GM19395 (cell line): ENCODE results near the gene PAQR8.

Experiments used
- ATAC-seq: cut with Tn5 transposase; IDR thresholded peaks from one replicate; pipeline ENCODE4 v1.9.1; 2021; ENCODE audit warnings: mild to moderate bottlenecking, moderate library complexity; ENCODE audit not compliant: unreplicated experiment

The PAQR8 gene

DNA sequence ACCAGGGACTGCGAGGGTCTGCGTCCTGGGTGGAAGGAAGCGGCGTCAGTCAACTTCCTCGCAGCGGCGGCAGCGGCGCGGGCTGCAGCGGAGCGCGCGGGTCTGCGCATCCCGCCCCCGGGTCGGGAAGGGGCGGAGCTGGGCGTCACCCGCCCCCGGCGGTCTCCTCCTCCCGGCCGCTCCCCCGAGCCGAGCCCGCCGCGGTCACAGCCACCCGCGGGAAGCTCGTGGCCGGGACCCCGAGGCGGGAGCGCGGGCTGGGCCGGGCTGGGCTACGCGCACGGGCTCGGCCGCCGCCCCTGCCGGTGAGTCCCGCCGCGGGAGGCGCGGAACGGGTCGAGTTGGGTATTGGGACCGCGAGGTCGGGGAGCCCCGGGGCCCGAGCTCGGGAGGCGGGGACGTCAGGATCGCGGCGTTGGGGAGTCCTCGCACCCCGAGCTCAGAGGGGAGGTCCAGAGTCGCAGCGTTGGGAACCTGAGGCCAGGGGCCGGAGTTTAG is at the start of gene PAQR8:
TSS of gene PAQR8 (plus strand) at position 207 of the 498 bp plus-strand sequence. CDS start 41,063 bp downstream, outside the sequence.
- ATAC-seq, result peak; percentile 80

- ATAC-seq, result no peak
Observed at GRCh38 chr6:52312461-52312860, 49.5 kb upstream of the PAQR8 start.

- ATAC-seq, result no peak
Observed at GRCh38 chr6:52314752-52315151, 47.2 kb upstream of the PAQR8 start.

DNA sequence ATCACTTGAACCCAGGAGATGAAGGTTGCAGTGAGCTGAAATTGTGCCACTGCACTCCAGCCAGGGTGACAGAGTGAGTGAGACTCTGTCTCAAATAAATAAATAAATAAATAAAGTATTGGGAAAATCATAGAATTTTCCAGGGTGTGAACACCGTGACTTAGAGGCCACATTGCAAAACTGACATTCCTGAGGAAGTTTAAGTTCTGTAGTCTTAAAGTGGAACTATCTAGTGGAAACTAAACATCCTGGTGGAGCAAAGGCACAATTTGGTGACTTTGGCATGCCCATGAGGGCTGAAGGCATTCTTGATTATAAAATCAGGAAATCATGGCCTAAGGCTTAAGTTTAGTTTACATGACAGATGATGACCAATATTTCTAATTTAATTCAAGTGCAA is 44.7 kb upstream of the PAQR8 start:
- ATAC-seq, result no peak

DNA sequence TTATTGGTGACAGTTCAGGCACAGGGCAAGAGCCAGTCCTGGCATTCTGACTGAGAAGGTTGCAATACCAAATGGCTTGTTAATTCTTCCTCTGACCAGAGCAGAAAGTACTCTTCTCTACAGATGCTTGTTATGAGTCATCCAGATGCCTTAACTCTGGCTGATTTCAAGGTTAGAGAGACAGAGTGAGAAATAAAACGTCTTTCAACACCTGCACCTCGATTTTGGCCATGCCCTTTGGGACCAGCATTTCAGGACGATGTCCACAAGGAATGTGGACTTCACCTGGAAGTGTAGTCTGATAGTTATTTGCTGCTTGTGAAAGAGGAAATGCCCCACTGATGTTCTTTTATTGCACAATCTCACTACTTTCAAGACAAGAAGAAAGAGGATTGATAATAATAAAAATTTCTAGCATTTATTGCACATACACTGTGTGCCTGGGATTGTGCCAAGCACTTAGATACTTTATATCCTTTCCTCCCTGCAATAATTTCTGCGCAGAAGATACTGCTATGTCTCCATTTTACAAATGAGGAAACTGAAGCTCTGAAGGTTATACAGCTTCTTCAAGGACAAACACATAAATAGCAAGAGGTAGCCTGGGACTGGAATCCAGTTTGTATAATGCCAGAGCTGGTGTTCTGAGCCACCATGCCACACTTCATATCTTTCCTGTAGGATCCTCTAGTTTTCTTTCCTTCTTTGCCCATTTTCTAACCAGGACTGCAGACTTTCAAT is 43.9 kb upstream of the PAQR8 start:
- peak; percentile 100 for ATAC-seq

GRCh38 chr6:52324189-52324588 is 37.8 kb upstream of the PAQR8 start:
- no peak for ATAC-seq

DNA sequence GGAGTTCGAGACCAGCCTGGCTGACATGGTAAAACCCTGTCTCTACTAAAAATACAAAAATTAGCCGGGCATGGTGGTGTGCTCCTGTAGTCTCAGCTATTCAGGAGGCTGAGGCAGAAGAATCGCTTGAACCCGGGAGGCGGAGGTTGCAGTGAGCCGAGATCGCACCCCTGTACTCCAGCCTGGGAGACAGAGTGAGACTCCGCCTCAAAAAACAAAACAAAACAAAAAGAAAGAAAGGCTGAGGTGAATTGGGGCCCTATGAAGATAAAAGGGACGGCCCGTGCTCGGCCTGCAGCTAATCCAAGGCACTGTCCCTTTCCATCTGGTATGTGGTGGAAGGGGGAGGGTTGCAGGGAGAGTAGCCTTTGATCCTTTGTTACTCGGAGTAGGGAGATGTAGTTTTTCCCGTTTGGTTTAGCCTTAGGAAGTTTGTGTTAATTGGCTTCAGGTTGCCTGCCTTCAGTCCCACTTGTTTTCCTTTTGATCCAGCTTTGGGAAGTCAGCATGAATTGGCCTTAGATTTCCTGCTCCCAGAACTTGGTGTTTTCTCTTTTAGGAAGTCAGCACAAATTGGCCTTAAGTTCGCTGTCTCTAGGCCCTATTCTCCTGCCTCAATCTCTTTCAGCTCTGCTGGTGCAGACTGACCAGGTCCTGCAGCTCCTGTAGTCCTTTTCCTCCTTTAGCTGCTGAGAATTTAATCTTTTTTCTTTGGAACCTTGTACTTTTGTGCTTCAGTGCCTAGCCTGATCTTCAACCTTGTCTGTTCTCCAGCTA is 36.1 kb upstream of the PAQR8 start:
- ATAC-seq, result no peak

- ATAC-seq, result no peak
Observed at GRCh38 chr6:52326540-52327364, 35.2 kb upstream of the PAQR8 start.

- ATAC-seq, result no peak
Observed at GRCh38 chr6:52328303-52328662, 33.7 kb upstream of the PAQR8 start.

DNA sequence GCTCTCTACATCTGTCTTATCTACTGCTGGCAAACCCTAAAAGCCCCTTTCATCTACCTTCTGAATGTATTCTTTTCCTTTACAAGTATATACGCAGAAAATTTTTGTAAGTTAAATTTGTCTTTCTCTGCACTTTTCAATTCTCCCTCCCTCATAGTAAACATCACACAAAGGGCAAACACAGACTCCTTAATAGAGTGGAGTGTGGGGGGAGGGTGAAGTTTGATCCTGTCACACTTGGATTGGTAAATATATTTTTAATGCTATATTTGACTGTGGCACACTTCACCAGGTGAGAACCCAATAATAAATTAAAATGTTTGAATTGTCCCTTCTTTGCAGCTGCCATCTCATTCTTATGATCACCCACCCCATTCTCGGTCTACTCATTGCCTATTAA is 33.2 kb upstream of the PAQR8 start:
- no peak for ATAC-seq

DNA sequence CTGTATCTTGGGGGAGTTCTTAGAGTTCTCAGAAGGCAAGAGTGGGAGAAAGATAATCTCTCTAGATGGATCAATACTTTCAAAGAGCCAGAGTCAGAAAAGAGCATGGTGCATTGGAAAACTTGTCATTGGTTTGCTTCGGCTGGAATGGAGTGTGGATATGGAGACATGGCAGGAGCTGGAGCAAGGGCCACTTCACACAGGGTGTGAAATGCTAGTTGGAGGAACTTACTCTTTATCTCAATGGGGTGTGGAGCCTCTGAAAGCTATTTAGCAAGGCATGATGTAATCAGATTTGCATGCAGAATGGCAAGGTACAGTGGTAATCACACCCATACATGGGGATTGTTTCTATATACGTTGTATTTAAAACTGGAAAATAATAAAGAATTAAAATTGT is 31.5 kb upstream of the PAQR8 start:
- ATAC-seq, result no peak

DNA sequence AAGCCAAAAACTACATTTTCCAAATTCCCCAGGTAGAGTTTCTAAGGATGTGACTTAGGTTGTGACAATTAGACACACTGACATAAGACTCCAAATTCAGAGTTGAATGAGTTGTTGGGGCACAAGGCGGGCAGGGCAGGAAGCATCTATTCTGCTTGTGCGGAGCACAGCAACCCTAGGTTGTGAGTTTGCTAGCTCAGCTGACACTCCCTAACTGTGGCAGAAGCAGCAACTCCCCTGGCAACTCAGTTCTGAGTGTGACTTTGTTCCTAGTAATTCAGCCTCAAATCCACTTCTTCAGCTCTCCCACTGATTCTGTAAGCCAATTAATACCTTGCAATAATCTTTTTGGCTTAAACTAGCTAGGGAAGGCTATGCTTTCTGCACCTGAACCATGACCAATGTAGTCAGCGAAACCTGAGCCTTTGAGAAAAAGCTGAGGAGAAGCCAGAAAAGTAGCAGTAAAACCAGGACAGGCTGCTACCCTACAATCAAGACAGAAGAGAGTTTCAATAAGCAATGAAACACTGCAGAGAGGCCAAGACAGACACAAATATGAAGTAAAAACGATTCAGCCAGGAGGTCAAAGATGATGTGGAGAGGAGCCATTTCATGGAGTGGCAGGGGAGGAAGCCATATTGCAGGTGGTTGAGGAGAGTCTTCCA is 30.0 kb upstream of the PAQR8 start:
- no peak for ATAC-seq

DNA sequence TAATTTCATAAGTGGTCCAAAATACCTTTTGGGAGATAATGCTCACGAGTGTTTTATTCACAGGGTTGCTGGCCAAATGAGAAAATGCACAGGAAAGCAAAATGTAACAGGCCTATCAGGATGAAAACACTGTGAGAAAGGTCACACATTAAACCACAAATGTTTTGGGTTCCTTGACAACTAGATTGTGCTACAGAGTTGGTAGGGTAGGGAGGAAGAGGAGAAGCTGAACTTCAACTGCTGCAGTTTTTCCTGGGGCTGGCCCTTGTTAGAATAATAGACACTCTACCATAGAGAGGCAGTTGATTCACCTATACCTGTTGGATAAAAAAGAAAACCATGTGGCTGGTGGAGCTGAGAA is 28.1 kb upstream of the PAQR8 start:
- no peak for ATAC-seq

DNA sequence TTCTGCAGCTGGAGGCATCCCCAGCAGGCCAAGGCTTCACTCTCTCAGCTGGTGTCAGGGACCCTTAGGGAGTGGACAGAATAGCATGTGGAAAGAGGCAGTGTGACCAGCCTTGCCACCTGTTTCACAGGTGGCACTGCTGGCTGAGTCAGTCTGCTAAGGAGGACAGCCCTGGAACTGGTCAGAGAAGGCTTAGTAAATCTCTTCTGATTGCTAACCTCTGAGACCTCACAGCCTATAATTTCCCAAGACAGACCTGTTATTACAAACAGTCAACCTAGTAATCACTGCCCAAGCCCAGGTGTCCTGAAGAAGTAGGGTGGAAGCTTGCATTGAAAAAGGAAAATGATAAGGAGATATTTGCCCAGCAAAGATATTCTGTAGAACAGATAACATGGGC is 26.4 kb upstream of the PAQR8 start:
- ATAC-seq, result no peak

GRCh38 chr6:52336919-52337561 is 24.9 kb upstream of the PAQR8 start:
- ATAC-seq, result no peak

DNA sequence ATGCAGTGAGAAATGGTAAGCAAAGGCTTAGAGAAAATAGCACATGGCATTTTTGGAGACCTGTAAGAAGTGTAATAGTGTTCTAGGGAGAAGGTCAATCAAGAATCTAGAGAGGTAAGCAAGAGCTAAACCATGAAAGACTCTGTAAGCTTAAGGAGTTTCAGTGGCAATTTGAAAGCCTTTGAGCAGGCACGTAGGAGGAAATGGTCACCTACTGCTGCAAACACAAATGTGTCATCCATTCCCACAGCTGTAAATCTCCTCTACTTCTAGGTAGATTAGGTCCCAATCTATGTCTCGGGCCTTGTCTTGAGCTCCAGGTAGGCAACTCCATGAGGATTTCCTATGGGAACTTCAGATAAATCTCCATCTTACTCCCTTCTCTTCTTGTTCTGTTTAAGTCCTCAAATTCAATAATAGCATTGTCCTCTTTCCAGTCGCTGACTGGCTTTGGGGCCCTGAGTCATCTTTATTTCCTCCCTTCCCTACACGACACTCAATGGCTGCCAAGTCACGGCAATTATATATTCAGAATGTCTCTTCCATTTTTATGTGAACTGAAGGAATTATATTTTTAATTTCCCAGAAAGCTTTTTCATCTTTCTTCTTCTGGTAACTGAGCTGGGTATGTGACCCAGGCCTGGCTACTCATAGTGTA is 24.2 kb upstream of the PAQR8 start:
- peak; percentile 83 for ATAC-seq

DNA sequence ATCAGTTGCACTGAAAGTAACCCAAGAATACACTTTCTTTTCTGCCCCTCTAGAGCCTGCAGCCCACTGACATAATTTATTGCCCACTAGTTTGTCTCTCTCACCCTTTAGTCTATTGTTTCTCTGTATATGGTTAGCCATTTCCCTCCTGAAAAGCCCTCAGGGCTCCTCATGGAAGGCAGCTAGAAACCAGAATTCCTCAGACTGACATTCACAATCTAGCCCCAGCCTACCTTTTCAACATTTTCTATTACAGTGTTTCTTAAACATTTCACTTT is 21.4 kb upstream of the PAQR8 start:
- ATAC-seq, result no peak

GRCh38 chr6:52341561-52342260 is 20.2 kb upstream of the PAQR8 start:
- ATAC-seq, result no peak

- no peak for ATAC-seq
Observed at GRCh38 chr6:52345311-52345710, 16.6 kb upstream of the PAQR8 start.

GRCh38 chr6:52346503-52346902 is 15.4 kb upstream of the PAQR8 start:
- no peak for ATAC-seq
